NB4 (cell line): Measurements from ENCODE around the gene PNCK.

Experiments
- CTCF ChIP-seq: IDR thresholded peaks from one replicate; pipeline ENCODE4 v1.5.1; 2012; ENCODE audit warnings: low read depth, low read length
- MYC ChIP-seq: IDR thresholded peaks from 2 replicates; pipeline ENCODE4 v1.6.1; 2011; ENCODE audit warnings: low read depth, low read length

- no peak for TF ChIP-seq CTCF
- no peak for TF ChIP-seq MYC
Measured at GRCh38 chrX:153697924-153698865, 24.6 kb upstream of the PNCK start.
